Measurements from ENCODE around the gene CUX1. TPM values are rescaled to one million over a fixed set of nuclear protein-coding genes. Genes with fewer than 3 reads are reported as not detected.

The CUX1 gene
- total and polyA plus RNA-seq, 2 donors (not counting 1 experiment from before 2014, with no cell fraction given): 10.8 to 86.5 TPM

GRCh38 chr7:101846800-101847538 is 29.5 kb downstream of the CUX1 start:
- Histone ChIP-seq H3K27ac (ENCODE audit: low read length in 2 of 2) (no peak overlapping the region), H3K36me3 (replicated peaks in 1 of 2; ENCODE audit: control extremely low read depth in 1 of 2, control insufficient read depth in 1 of 2, extremely low read depth in 1 of 2, insufficient read depth in 2 of 2, low read length in 1 of 2) (no peaks in the 10 kb centered on the region), H3K4me2 (replicated peaks; ENCODE audit: low read depth, low read length, poor library complexity, severe bottlenecking) (no peak overlapping the region), H3K9ac (ENCODE audit: low read length) (no peak overlapping the region), H3K4me1 (ENCODE audit: control insufficient read depth in 2 of 2, insufficient read depth in 2 of 2, low read length in 2 of 2) (no peaks in the 10 kb centered on the region), H3K27me3 (replicated peaks in 1 of 4; ENCODE audit: control extremely low read depth in 1 of 4, control insufficient read depth in 3 of 4, insufficient read depth in 4 of 4, low read length in 3 of 4) (no peaks in the 10 kb centered on the region), H3K9me3 (ENCODE audit: control extremely low read depth in 1 of 3, control insufficient read depth in 2 of 3, insufficient read depth in 1 of 3, low read length in 2 of 3) (peaks cover 0 to 25% (median 9%) of the 10 kb centered on the region in 3 donors), H3K79me2 (ENCODE audit: control insufficient read depth, insufficient read depth, low read length) (peaks cover 96% of the 10 kb centered on the region), H3K4me3 (ENCODE audit: control extremely low read depth in 1 of 5, extremely low read depth in 1 of 5, insufficient read depth in 1 of 5, low read depth in 2 of 5, low read length in 4 of 5) (no peak overlapping the region), H4K20me1 (ENCODE audit: control insufficient read depth, insufficient read depth, low read length, poor library complexity, severe bottlenecking) (peaks cover 30% of the 10 kb centered on the region), H2AFZ (ENCODE audit: insufficient read depth, low read depth, low read length, poor library complexity, severe bottlenecking) (no peak overlapping the region)
- Mint-ChIP-seq H3K9me3 (ENCODE audit: insufficient read depth) (peaks cover 2% of the 10 kb centered on the region), H3K4me1 (peaks cover 7% of the 10 kb centered on the region), H3K27me3 (no peaks in the 10 kb centered on the region), H3K4me3 (no peak overlapping the region), H3K27ac (no peak overlapping the region)
- no peak for ATAC-seq (ENCODE audit: low read depth)
- ChIA-PET CTCF (interaction anchor here (1.7 kb wide), 1 partner anchor 9 kb away, joined by 4 read pairs; no protein-coding TSS in a partner anchor), POLR2A (interaction anchor here (0.6 kb wide), 1 partner anchor 348 kb away, joined by 6 read pairs; no protein-coding TSS in a partner anchor)
- TF ChIP-seq CTCF (IDR thresholded peaks at IDR 0.05): no peak
- TF ChIP-seq EZH2 (IDR thresholded peaks at IDR 0.05; ENCODE audit: borderline replicate concordance, insufficient read depth, low read depth, low read length, poor library complexity, severe bottlenecking): no peak
- no peak for DNase-seq
- intact Hi-C loops (cut with micrococcal nuclease): no loop called here
- WGBS (ENCODE audit: insufficient coverage): 100% methylated on average over 7 of the region's 11 CpGs
